Glomerular visceral epithelial cell (primary cell): Measurements from ENCODE around the gene ATAD3B.
"Not testable (repeated sequence)": the region's sequence is repeated elsewhere in the genome, so short reads cannot be mapped to it uniquely, and the experiment has no call there.

Experiments used
- DNase-seq: peaks from one replicate; pipeline ENCODE4 v3.0.0-alpha.2; 2016; ENCODE audit errors: extremely low spot score

The ATAD3B gene

GRCh38 chr1:1512425-1512824, 40.9 kb downstream of the ATAD3B start:
- DNase-seq = not testable (repeated sequence)

- DNase-seq = not testable (repeated sequence)
Measured at GRCh38 chr1:1513675-1514074, 42.1 kb downstream of the ATAD3B start.

DNA sequence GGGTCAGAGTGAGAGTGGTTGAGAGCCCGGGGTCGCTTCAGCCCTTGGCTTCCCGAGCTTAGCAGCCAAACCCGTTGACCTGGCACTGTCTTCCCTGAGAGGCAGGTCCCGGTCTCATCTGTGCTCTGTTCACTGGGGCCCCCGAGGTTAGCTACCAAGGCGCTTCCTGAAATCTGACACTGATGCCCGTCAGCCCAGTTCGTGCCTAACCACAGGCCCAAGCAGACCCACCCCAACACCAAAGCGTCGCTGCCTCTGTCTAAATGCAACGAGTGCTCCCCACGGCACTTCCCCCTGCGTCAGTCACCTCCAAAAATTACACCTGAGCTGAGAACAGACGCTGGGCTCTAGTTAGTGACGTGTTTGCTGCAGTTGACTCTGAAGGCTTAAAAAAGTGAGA, 42.8 kb downstream of the ATAD3B start:
- not testable (repeated sequence) for DNase-seq

DNA sequence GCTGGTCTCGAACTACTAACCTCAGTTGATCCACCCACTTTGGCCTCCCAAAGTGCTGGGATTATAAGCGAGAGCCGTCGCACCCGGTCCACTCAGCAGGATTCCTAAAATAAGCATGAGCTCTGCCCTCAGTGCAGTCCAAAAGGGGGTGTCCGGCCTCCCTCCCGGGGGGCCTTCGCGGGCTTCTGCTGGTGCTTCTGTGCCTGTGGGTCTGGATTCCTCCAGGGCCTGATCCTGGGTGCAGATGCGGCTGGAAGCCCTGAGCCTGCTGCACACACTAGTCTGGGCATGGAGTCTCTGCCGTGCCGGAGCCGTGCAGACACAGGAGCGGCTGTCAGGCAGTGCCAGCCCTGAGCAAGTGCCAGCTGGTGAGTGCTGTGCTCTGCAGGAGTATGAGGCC, 45.4 kb downstream of the ATAD3B start:
- not testable (repeated sequence) for DNase-seq

GRCh38 chr1:1517973-1518620, 46.5 kb downstream of the ATAD3B start:
- DNase-seq = no peak

- DNase-seq = not testable (repeated sequence)
Measured at GRCh38 chr1:1518621-1519007, 47.0 kb downstream of the ATAD3B start.

DNA sequence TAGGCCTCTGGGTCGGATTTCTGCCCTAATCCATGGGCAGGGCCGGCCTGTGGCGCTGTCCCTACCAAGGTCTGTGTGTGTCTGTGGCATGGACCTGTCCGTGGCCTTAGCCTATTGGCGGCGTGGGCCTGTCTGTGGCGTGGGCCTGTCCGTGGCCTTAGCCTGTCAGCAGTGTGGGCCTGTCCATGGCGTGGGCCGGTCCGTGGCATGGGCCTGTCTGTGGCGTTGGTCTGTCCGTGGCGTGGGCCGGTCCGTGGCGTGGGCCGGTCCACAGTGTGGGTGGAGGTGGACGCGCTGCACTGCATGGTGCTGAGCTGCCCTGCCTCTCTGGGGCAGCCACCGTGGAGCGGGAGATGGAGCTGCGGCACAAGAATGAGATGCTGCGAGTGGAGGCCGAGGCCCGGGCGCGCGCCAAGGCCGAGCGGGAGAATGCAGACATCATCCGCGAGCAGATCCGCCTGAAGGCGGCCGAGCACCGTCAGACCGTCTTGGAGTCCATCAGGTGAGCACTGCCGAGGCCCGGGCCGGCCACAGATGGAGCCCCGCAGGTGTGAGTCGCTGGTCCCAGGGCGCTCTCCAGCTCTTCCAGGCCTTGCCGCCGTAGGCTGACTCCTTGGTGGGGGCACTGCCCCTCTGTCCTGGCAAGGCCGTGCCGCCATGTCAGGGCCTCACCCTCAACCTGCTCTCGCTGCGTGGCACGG, 48.4 kb downstream of the ATAD3B start:
- not testable (repeated sequence) for DNase-seq

DNA sequence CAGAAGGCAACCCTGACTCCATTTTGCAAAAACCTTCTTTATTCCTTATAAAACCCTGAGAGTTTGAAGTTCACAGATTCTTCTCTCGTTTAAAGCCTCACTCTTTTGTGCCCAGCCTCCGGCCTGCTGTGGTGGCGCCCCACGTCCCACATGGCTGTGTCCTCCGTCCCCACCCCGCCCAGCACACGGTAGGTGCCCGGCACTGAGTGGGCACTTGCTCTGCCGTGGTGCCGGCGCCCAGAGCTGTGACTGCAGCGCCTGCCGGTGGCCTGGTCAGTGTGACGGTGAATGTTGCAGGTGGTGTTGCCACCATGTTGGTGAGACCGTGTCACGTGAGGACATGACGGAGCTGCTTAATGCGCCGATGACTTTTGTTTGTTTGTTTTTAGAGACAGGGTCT, 49.8 kb downstream of the ATAD3B start:
- no peak for DNase-seq

DNA sequence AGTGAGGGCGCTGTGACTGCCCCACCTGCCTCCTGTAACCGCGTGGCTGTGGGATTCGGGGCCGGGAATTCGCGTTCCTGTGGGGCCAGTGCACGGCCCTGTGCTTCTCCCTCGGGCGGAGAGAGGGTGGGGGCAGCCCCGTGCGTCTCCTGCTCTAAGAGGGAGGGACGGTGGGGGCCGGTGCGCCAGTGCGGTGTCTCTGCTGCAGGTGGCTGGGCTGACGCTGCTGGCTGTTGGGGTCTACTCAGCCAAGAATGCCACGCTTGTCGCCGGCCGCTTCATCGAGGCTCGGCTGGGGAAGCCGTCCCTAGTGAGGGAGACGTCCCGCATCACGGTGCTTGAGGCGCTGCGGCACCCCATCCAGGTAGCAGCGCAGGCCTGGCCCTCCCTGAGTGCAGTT, 51.0 kb downstream of the ATAD3B start:
- DNase-seq = not testable (repeated sequence)

DNA sequence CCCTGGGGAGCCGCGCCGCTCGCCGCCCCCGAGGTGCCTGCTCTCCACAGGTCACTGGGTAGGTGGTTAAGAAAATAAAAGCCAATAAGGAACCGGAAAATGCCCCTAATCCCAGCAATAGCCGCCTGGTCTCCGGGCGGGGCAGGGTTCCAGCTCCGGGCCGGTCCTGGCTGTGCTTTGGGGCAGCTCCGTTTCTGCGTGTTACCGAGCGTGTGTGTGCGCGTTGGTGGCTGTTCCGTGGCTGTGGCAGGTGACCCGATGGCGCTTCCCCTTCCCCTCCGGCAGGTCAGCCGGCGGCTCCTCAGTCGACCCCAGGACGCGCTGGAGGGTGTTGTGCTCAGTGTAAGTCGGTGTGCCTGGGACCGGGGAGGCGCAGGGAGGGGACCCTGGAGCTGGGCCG, 51.7 kb downstream of the ATAD3B start:
- DNase-seq = not testable (repeated sequence)

DNA sequence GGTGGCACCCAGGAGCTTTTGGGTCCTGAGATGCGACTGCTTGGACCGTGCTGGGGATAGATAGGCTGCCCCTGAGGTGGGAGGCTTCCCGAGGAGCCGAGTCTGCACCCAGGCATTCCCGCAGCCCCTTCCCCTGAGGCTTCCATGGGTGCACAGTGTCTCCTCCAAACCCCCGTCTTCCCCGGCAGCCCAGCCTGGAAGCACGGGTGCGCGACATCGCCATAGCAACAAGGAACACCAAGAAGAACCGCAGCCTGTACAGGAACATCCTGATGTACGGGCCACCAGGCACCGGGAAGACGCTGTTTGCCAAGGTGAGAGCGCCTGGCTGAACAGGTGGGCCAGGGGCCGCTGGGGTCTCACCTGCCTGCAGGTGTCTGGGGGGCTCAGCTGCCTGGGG, 52.1 kb downstream of the ATAD3B start:
- not testable (repeated sequence) for DNase-seq

DNA sequence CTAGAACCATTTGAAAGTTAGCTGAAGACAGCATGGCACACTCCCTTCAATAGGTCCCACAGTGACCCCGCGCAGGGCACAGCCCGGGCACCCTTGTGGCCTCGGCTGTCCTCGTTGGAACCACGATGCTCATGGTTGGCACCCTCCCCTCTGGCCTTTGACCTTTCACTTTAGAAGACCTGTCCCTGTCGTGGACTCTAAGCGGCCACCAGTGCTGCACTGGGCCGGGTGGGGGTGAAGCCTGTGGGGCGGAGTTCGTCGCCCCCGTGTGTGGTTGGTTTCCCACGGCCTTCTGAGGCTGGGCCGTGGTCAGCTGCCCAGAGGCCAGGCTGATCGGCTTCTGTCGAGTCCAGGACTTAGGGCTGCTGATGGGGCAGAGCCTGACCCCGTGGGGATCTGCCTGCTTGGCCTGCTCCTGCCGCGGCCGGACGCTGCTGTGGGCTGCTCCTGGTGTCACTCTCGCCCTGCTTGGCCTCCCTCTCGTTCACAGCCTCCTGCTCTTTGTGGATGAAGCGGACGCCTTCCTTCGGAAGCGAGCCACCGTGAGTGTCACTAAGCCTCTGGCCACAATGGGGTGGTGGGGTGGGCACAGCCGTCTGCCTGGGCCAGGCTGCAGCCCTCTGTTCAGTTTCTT, 53.3 kb downstream of the ATAD3B start:
- not testable (repeated sequence) for DNase-seq

DNA sequence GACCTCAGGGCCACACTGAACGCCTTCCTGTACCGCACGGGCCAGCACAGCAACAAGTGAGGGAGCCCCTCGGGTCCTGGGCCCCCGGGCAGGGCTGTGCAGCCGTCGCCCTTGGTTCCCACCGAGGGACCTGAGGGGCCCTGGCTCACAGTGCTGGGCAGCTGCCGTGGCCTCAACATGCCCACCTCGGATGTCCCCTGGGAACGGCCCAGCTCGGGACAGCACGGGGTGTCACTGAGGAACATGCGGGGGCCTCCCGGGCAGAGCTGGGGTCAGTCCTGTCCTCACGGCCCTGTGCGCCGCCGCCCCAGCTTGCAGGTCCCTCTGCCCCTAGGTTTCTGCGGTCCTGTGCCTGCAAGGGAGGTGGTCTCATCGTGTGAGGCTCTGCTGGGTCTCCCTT, 54.9 kb downstream of the ATAD3B start:
- not testable (repeated sequence) for DNase-seq

DNA sequence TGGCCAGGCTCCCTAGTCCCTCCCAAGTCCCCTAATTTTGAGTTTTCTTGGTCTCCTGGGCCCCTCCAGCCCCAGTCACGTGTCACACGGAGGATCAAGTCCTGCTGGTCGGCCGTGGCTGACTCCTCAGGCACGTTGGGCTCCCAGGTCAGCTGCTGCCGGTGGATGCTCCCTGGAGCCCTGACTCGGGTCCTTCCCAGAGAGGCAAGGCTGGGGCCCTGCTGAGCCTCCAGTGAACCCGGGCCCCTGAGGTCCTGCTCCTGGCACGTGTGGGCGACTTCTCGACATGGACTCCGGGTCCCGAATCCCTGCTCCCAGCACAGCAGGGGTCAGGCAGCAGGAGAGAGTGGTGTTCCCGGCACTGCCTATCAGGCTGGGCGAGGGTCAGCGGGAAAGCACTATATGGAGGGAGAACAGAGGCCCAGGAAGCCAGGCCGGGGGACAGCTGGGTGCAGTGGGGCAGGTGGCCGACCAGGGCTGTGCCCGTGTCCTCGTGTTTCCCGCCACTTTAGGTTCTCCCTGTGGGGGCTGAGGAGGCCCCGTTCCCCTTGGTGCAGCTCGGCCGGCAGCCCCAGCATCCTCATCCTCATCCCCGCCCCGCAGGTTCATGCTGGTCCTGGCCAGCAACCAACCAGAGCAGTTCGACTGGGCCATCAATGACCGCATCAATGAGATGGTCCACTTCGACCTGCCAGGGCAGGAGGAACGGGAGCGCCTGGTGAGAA, 55.7 kb downstream of the ATAD3B start:
- no peak for DNase-seq

GRCh38 chr1:1528301-1529267, 57.0 kb downstream of the ATAD3B start:
- no peak for DNase-seq

DNA sequence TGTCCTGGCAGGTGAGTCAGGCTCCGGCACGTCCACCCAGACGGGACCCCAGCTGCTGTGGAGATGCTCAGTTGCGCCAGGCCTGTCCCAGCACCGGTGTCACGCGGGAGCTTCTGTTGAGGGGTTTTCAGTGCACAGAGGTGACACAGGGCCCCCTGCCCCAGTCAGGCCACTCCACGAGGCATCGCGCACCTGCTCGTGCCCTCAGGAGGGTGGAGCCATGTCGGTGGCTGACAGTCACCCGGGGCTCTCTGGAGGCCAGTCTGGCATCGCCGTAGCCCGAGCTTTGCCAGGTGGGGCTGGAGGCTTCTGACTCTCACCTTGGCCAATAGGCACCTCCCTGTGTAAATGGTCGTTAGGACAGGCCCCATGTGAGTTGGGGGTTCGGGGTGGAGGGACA, 57.8 kb downstream of the ATAD3B start:
- no peak for DNase-seq

DNA sequence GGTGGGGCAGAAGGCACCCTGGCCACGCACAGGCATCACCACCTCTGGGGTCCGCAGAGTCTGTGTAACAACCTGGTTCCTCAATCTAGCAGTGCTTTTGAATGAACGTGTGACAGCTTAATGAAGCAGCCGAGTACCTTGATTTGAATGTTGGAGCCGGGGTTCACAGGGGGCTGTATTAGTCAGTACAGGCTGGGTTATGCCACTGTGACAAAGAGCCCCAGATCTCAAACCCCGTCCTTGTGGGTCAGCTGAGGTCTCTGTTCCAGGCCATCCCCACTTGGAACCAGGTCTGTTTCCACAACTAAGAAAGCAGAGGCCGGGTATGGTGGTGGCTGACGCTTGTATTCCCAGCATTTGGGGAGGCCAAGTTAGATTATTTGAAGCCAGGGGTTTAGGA, 58.4 kb downstream of the ATAD3B start:
- no peak for DNase-seq

DNA sequence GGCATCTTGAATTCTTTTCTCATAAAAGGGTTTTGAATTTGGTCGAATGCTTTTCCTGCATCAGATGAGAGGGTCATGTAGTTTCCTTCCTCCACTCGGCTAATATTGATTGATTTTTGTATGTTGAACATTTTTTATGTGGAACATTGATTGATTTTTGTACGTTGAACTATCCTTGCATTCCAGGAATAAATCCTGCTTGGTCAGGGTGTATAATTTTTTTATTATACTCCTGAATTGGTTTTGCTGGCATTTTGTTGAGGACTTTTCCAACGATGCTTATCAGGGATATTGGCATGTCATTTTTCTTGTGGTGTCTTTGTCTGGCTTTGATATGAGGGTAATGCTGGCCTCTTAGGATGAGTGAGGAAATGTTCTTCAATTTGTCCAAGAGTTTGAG, 60.4 kb downstream of the ATAD3B start:
- no peak for DNase-seq

DNA sequence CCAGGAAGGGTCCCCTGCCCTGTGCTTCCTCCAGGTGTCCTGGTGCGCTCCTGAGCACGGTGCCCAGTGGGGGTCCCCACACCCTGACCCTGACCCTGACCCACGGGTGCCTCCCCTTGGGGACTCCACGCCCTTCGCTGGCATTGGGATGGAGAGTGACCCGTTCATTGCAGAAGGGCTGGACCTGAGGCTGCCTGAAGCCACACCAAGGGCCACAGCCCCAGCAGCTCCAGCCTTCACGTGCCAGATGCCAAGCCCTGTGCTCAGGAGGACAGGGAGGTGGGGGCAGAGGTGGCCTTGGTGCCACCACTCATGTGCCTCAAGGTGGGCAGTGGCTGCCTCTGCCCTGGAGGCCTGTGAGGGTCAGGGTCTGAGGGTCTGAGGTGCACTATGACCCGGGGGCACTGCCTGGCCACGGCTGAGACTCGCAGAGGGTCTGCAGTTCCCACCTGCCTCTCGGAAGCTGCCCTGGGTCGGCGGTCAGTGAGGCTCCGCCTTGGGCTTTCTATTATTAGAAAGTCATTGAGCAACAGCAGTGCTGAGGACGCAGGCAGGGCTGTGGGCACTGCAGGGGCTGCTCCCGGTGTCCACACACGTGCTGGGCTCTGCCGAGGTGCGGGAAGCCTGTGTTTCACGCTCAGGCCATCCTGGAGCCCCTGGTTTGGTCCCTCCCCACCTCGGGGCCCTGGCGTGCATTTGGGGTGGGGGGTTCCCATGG, 61.8 kb downstream of the ATAD3B start:
- DNase-seq = not testable (repeated sequence)

- DNase-seq = not testable (repeated sequence)
Measured at GRCh38 chr1:1533894-1534291, 62.3 kb downstream of the ATAD3B start.
